ENCODE results near the gene TMEM120B.
"Not testable (repeated sequence)": the region's sequence is repeated elsewhere in the genome, so short reads cannot be mapped to it uniquely, and the experiment has no call there.

TMEM120B gene

GRCh38 chr12:121709478-121709961 lies 3.0 kb upstream of the TMEM120B start:
- DNase-seq = no peak

- DNase-seq = no peak
Observed at GRCh38 chr12:121711361-121712189, 977 bp upstream of the TMEM120B start.

- DNase-seq = no peak
Observed at GRCh38 chr12:121712190-121712460, 427 bp upstream of the TMEM120B start.

DNA sequence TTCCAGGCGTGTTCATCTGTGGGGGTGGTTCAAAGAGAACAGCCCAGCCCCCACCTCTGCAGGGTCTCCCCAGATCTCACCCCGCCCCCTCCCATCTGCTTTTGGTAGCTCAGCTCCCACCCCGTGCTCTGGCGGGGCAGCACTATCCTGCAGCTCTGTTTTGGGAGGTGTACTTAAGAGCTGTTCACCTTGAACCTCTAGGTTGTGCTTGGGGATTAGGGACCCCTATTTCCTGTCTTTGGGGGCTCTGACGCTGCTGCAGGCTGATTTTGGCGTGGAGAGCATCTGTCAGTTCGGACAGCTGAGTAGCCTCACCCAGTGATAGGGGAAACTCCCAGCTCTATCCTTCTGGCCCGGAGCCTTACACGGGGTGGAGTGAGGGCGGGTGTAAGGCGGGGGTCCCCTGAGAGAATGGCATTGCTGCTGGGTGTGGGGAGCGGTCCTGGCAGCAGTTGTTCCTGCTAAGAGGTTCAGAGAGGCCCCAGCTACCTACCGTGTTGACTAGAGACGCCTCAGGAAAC lies 765 bp downstream of the TMEM120B start:
- DNase-seq = no peak

- DNase-seq = no peak
Observed at GRCh38 chr12:121713793-121714192, 1.2 kb downstream of the TMEM120B start.

- not testable (repeated sequence) for DNase-seq
Observed at GRCh38 chr12:121715055-121715454, 2.5 kb downstream of the TMEM120B start.

DNA sequence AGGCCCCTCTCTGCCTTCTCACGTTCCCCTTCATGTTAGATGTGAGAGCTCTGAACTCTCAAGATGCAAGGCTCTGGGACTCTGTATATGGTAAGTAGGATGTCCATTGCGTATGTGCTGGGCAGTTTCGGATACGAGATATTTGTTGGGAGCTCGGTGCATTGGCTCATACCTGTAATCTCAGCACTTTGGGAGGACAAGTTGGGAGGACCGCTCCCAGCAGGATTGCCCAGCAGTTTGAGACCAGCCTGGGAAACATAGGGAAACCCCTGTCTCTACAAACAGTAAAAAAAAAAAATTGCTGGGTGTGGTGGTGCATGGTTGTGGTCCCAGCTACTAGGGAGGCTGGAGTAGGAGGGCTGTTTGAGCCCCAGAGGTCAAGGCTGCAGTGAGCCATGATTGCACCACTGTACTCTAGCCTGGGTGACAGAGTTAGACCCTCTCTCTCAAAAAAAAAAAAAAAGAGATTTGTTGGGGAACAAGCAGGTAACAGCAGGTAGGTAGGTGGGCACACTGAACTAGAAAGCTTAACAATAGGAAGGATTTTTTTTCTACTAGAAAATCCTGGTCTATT lies 3.4 kb downstream of the TMEM120B start:
- no peak for DNase-seq

GRCh38 chr12:121717041-121717699 lies 4.6 kb downstream of the TMEM120B start:
- no peak for DNase-seq

DNA sequence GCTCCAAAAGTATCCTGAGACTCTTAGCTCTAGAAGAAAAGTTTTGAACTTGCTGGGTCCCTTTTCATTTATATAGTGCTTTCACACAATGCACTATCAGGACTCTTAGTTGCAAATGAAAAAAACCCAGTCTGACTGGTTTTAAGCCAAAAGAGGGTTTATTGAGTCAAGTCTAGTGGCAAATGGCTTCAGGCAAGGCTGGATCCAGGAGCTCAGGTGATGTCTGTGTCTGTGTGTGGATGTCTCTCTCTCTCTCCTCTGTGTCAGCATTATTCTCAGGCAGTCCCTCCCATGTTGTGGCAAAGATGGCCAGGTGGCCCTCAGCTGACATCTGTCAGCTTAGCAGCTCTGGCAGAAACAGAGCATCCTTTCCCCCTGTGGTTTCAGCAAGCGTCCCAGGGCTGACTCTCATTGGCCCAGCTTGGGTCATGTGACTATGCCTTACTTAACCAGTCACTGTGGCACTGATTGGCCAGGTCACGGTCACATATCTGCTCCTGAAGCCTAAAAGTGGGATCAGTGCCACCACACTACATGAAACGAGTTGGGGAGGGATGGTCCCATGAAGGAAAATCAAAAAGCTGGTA lies 6.2 kb downstream of the TMEM120B start:
- DNase-seq = no peak

DNA sequence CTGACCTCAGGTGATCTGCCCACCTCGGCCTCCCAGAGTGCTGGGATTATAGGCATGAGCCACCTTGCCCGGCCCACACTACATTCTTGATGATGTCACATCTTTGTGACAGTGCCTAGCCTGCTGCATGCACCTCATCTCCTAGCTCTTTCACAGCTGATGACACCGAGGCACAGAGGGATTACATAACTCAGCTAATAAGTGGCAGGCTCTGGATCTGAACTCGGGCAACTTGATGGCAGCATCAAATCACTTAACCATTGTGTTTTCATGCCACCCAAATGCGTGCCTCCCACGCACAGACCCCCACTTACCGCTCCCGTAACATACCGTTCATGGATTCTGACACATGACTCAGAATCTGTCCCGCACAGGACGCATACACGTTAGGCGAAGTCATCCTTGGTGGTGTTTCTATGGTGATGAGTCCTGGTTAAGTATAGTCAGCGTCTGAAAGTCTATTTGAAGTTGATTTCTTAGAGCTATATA lies 7.4 kb downstream of the TMEM120B start:
- DNase-seq = no peak

- DNase-seq = no peak
Observed at GRCh38 chr12:121720762-121721161, 8.2 kb downstream of the TMEM120B start.

DNA sequence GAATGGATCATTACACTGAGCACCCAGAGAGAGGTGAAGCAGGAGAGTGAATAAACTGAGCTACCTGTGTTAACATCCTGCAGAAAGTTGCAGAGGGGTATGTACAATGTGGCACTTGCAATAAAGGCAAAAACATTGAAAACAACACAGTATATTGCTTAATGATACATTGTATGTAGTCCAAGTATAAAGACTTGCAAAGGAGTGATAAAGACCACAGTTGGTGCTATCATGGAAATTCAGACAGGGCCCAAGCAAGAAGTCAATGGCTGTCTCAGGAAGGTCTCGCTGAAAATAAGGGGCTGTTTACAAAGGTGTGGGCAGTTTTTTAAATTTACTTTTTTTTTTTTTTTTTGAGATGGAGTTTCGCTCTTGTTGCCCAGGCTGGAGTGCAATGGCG lies 10.0 kb downstream of the TMEM120B start:
- DNase-seq = no peak

- no peak for DNase-seq
Observed at GRCh38 chr12:121723200-121723599, 10.6 kb downstream of the TMEM120B start.

- DNase-seq = no peak
Observed at GRCh38 chr12:121724925-121725324, 12.4 kb downstream of the TMEM120B start.

DNA sequence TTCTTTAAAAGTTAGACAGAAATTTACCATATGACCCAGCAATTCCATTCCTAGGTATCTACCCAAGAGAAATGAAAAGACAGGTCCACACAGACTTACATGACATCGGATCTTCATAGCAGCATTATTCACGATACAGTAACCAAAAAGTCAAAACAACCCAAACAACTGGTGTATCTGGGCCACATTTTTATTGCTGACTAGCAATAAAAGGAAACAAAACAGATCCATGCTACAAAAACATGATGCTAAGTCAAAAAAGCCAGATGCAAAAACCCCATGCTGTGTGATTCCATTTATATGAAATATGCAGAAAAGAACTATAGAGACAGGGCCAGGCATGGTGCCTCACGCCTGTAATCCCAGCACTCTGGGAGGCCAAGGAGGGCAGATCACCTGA lies 12.9 kb downstream of the TMEM120B start:
- no peak for DNase-seq

DNA sequence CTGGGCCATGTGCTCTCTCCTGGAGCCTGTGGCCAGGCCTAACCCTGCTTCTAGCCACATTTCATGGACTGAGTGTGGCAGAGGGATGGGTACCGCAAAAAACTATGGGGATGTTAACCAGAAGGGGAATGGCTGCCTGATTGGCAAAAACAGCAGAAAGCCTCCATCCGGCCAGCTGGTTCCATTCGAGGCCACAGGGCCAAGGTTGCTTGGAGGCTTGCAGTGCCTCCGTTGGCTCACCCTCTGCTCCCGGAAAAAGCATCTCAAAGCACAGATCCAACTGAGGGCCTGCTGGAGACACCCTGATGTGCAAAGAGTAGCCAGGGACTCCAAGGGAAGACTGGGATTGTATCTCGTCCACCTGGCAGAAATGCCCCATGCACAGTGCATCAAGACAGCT lies 16.5 kb downstream of the TMEM120B start:
- DNase-seq = no peak

DNA sequence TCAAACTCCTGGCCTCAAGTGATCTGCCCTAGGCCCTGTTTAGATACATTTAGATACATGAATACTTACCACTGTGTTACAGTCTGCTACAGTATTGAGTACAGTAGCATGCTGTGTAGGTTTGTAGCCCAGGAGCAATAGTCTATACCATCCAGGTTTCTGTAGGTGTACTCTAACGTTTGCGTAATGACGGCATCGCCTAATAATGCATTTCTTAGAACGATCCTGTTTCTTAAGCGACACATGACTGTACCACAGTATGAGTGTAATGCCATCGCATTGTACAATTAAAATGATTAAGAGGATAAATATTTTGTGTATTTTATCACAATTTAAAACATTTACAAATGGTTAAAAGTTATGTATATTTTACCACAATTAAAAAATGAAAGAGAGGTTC lies 18.9 kb downstream of the TMEM120B start:
- DNase-seq = no peak

- no peak for DNase-seq
Observed at GRCh38 chr12:121733849-121734248, 21.3 kb downstream of the TMEM120B start.

GRCh38 chr12:121738340-121738858 lies 25.8 kb downstream of the TMEM120B start:
- DNase-seq = no peak

GRCh38 chr12:121740847-121741246 lies 28.3 kb downstream of the TMEM120B start:
- DNase-seq = no peak

- no peak for DNase-seq
Observed at GRCh38 chr12:121741743-121742142, 29.2 kb downstream of the TMEM120B start.

DNA sequence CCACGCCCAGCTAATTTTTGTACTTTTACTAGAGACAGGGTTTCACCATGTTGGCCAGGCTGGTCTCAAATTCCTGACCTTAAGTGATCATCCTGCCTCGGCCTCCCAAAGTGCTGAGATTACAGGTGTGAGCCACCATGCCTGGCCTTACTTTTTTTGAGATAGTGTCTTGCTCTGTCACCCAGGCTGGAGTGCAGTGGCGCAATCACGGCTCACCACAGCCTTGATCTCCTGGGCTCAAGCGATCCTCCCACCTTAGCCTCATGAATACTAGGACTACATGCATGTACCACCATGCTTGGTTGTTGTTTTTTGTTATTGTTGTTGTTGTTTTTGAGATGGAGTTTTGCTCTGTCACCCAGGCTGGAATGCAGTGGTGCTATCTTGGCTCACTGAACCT lies 33.0 kb downstream of the TMEM120B start:
- not testable (repeated sequence) for DNase-seq

GRCh38 chr12:121748218-121748570 lies 35.6 kb downstream of the TMEM120B start:
- DNase-seq = no peak

Measured in activated CD4-positive, CD25-positive, alpha-beta regulatory T cell (primary cell).